RKO (cell line): Measurements from ENCODE around the gene CAPN13.

Experiments
- DNase-seq: peaks from one replicate; pipeline ENCODE4 v3.0.0-alpha.2; 2016; ENCODE audit warnings: low spot score

Gene CAPN13

DNA sequence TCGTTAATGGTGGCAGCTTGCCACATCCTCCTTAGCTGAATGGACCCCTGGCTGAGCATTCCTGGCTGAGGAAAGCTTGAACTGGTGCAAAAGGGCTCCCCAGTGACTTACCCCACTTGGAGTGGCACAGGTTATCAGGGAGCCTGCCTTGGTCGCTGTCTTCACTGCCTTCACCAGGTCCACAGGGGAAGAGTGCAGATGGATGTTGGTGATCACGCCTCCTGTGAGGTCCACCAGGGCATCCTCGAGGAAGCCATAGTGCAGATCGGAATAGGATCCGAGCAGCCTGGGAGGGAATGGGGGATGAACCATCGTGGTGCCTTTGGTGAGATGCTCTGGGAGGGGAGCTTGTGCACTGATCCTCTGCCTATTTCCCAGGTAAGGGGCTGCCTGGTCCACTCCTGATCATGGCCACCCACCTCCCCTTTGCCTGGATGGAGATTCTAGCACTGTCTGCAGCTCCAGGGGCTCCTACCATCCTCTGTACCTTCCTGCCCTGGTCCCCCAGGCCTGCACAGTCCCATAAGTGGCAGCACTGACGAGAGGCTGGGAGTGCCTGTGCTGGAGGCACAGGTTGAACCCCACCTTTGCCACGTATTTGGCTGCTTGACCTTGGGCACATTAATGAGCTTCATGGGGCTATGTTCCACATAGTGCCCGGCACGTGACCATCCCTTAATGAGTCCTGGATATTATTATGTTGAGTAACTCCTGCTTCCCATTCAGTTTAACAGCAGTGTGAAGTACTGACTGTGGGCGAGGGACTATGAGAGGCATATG is 43.0 kb downstream of the CAPN13 start:
- DNase-seq, result no peak

DNA sequence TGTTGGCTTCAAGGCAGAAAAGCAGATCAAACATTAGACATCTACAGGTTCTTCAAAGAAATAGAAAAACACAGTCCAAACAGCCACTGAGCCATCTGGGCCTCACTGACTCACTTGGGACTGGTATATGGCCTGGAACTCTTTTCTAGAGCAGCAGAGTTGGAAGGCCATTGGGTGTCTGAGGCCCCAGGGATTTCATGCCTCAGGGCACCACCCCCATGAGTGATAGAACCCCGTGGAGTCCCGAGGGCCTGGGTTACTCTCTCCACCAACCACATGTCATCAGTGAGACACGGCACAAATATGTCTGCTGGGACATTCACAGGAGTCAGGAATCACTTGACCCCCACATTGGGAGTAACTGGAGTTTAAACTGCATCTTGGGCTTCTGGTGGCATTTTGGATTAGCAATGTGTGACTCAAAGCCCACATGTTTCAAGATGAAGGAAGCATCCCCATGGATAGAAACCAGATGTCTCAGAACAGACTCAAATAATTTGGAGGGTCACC is 44.0 kb downstream of the CAPN13 start:
- no peak for DNase-seq

DNA sequence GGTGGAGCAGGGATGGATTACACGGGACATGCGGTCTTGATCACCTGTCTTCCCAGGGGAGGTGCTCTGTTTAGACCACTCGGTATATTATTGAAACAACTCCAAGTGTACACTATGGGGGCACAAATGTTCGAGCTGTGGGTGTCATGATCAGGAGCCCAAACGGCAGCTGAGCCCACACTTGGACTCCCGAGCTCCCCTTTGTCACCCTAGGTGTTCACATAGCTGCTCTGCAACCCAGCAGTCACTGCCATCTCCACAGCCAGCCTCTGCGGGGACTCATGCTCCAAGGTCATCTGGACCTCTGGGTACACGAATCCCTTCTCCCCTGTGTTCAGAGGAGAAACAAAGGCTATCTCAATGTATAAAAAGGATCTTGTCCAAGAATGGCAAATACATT is 46.0 kb downstream of the CAPN13 start:
- no peak for DNase-seq

DNA sequence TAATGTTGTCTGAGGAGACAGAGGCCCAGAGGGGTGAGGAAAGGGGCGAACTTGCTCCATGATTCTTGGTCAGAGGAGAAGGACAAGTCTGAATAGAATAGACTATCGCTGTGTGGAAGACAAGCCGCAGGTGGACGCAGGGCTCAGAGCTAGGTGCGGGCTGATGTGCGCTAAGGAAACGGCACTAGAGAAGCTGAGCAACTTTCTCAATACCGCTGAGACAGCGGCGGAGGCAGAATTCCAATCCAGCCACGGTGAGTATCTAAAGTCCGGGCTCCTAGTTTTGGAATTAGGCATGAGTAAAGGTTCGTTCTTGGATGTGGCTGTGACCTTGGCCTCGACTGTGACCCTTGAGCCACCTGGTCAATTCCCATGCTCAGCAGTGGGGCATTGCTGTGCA is 47.8 kb downstream of the CAPN13 start:
- no peak for DNase-seq

DNA sequence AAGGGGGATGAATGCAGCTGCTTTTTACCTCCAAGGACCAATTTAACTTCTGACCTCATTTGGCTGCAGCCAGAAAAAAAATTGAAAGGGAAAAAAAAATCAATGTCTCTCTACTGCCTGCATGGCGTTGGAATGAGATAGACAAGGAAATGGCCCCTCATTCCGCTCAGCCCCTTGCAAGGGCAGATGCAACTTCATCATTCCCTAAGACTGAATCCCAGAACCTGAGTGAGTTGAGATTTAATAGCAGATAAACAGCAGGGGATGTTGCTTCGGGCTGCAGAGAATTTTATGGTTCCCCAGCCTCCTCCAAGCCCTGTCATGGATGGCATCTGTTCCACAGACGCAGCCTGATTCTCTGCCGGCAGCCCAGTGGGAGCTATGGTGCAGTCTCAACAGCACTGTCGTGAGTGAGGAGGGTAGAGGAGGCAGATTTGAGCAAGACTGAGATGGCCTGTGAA is 49.0 kb downstream of the CAPN13 start:
- DNase-seq, result no peak

DNA sequence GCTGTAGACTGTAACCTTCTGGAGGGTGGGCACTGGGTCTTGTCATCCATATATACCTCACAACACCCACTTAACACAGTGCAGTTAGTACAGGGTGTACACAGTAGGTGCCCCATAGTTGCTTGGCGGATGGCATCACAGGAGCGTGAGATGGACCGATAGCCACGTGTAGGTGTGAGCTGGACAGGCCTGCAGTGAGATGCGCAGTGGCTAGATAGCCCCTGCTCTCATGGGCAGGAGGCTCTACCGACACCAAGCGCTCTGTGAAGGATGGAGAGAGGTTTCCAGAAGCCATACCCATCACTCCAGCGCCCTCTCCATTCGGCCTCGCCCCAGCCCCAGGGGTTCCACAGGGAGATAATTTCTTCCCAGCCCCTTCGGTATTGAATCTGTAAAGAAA is 49.5 kb downstream of the CAPN13 start:
- no peak for DNase-seq

DNA sequence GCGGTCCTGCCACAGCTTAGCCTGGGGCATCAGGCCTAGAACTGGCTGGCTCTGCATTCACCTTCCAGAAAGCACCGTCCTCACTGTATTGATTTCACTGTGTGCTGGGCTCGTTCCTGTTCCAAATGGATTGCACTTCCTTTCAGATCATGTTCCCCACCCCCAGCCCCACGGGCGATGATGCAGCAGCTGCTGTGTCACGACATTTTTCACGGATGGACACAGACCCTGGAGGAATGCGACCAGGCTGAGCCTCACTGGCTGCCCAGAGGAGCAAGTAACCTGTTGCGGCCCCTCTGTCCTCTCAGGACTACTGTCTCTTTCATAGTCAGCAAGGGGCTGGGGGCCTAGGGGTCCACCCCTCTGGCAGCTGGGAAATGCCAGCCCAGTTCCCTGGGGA is 50.3 kb downstream of the CAPN13 start:
- no peak for DNase-seq

DNA sequence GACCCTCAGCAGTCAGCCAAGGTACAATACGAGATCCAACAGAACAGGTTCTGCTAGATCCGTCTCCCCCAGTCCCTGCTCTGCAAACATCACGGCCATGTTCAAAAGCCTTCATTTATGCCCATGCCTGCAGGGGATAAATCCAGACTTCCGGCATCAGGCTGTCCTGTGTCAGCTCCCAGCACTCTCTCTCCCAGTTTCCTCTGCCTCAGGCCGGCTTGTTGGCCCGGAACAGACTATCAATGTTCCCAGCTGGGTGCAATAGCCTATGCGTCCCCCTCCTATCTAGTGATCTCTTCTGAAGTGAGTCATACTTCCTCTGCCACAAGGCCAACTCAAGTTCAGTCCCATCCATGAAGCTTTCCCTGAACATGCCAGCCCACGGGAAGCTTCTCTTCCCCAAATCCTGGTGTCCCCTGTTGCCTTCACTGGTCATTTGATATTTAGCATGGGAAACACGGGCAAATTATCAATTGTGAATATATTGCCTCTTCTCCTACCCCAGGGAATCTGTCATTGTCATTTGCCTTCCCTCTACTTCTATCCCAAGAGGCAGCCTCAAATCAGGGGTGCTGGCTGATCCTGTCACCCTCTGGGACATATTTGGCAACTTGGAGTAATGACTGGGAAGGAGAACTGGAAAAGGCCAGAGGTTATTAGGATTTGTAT is 51.1 kb downstream of the CAPN13 start:
- DNase-seq, result no peak

DNA sequence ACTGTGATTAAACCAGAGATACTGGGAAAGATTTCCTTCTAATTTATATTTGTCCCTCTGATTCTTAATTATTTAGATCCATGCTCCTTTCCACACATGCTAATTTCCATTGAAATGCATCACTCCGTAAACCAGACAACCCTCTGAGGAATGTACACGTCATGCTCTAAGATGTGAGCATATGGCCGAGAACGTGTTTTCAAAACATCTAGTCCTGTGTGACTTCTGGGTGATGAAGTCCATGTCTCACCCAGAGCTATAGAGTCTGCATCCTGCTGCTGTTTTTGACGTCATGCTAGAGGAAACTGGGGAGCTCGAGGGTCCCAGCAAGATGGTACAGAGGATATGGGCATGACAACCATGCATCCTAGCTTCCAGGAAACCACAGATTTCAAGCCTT is 53.6 kb downstream of the CAPN13 start:
- no peak for DNase-seq

DNA sequence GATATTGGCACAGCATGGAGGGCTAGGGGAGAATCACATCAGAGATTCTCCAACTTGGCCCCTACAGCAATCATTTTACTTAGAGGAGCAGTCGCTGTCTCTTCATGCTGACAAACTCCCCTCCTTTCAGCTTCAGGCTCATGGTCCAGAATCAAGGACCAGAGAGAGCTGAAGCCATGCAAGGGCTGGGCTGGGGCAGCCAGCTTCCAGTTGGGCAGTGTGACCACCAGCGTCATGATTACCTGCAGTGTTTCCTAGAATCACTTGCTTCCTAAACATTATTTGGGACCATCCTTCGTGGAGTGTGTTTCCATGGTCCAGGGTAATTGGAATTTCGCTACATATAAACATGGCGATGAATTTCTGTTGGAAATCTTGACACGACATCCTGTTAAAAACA is 54.4 kb downstream of the CAPN13 start:
- DNase-seq, result no peak

DNA sequence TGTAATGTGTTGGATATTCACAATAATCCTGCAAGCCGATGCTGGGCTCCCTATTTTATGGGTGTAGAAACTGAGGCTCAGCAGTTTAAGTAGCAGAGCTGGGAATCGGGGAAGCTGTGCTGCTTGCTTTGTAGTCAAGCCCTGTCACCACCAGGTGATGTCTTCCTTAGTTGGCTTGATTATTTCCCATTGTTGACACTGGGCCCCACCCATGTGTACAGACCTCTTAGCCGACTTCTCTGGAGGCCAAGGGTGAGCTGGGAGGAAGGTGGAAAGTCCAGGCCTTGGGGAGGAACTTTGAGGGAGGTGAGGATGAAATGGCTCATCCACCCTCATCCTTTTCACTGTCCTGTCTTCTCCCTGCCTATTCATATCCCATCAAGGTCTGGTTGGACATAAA is 60.0 kb downstream of the CAPN13 start:
- DNase-seq, result no peak

DNA sequence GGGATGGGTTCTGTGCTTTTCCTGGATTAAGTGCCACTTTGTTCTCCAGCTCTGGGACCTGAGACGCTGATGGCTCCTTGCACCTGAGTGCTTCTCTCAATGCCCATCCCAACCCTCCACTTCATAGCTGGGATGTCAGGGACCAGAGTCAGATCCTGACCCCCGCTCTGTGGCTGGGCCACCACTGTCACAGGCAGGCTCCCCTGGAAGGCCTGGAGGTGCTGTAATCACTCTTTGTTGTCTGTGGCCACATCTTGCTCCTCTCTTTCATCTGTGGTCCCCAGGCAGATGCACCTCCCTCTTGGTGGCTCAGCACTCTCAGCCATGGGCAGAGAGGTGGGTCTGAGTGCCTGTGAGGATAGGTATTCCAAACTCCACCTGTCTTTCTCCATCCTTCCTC is 62.4 kb downstream of the CAPN13 start:
- DNase-seq, result no peak

DNA sequence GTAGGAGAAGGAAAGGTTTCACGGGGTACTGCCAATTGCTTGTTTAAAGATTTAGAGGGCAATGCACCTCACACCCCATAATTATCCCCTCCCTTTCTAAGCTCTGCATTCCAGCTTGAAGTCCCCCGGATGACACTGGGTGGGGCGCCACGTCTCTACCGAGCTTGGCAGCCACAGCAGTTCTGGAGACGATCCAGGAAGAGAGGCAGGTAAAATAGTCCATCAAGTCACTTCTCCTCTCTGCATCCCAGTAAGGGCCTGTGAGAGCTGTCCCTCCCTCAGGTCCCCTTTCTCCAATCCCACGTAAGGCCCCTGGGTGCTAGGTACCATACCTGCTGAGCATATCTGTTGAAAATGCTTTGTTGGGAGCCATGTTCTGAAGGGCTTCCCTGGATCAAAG is 65.7 kb downstream of the CAPN13 start:
- DNase-seq, result no peak

DNA sequence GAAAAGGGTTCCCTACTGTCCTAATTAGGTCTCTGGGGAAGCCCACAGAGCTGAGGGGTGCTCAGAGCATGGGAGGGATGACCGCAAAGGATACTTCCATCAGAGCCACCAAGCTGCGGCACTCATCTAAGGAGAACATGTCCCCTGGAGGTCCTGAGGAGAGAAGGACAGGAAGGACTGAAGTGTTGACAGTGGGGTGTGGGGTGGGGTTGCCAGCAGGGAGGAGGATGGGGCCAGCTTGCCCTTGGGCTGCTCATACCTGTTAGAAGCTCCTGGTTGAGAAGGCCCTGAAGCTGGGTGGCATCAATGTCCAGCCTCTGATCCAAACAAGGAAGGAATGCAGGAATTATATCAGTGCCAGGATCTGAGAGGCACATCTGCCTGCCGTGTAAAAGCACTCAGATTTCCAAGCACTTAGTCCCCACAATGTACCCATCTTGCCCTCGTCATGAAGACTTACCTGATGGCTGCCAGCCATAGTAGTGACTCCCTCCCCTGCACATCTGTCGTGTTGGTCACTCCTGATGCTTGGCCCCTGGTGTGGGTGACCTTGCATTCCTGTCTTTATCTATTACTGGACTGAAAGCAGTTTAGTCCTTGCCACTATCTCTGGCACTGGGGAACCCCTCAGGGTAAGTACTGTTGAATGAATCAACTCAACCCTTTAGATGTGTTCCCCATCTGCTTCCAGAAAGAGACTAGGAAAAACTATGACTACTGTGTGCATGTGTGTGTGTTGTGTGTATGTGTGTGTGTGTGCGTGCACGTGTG is 68.9 kb downstream of the CAPN13 start:
- DNase-seq, result no peak

DNA sequence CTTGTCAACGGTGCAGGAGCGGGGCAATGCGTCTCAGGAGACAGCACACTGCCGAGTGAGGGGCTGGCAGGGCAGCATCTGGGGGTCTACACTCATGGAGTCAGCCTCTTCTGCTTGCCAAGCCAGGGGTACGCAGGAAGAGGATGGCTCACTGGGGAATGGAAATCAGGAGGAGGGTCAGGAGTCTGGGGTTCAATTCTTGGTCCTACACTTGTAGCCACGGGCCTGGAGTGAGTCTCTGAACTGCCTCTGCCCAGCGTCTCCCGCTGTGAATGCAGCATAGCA is 70.0 kb downstream of the CAPN13 start:
- no peak for DNase-seq

DNA sequence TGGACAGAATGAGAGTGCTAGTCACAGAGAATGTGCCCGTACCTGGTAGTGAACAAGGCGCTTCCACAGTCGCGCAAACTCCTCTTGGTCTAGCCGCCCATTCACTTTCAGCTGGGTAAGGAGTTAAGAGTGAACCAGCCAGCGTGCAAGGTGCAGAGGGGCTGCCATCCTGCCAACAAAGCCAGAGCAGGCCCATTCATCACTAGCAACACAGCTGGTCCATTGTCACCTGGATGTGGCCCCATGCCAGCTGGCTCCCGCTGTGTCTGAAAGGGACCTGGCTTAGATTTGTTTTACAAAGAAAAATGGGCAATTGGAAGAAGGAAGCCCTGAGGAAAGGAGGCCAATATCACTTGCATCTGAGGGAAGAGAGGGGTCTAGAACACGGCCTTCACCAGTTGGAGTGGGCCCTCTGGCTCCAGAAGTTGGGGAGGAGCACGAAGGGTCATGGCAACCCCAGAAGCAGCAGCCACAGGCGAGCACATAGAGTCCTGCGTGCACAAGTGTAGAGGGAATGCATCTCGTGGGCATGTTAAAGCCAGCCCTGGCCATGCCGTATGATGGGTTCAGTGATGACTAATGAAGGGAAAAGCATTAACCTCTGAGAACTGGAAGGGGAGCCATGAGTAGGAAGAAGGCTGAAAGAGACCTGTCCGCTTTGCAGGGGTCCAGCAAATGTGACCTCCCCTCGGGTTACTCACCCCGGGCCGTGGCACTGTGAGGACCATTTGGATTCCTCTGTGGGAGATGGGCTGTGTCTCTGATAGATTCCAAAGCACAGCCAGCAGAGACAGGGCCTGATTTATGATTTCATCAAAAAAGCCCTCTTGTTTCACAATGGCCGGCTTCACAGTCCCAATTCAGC is 70.6 kb downstream of the CAPN13 start:
- no peak for DNase-seq

DNA sequence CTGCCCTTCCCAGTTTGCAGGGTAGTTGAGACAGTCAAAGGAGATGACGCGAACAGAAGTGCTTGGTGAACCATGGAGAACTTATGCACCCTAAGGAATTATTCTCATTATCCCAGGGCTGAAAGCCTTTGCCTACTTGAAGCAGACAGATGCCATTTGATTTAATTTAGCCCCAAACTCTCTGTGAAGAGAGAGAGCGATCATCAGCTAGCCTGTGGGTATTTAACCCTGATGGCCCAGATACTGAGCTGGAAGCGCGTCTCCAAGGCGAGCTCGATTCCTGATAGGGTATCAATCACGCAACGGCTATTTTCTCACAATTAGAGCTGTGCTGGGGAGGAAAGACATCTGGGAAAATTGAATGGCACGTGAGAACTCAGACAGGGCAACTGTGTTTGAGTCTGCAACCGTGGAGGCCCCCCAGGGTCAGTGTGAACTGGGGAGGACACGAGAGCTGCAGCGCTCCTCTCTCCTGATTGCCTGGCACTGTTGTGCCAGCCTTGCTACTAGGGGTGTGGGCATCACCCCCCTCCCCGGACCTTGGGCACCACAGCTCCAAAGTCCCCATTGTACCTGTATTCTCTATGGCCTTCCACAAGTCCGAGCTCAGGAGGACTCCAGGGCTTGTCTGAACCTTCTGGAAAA is 73.2 kb downstream of the CAPN13 start:
- no peak for DNase-seq

DNA sequence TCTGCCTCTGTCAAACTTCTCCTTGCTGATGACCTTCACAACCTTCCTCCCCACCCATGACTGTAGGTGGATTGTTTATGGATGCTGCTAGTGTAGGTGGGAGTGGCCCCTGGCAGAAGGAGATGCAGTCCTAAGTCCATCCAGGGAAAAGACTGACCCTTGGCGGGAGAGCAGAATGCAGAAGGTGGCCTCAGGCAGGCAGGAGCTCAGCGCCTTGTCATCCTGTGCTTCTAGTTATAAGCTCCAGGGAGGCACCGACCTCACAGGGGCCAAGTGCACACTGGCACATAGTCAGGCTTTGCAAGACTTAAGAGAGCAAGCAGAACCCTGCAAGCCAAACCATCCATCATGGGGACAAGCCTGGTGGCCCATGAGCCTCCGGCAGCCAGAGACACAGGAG is 74.4 kb downstream of the CAPN13 start:
- DNase-seq, result no peak

DNA sequence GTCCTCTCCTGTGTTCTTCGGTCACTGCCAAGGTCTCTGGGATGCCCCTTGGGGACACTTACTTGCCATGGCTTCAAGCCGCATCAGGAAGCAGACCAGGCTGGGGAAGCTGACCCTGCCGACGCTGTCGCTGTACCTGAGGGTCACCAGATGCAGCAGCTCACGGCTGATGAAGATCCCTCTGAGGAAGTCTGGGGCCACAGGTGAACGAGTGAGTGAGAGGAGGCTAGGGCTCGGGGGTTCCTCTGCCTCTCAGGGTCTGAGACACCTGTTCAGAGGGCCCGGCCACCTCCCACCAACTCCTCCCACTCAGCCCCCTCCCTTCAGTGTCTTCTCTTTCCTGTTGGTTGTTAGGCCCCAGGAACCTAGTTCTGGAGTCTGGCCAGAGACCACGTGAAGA is 74.9 kb downstream of the CAPN13 start:
- DNase-seq, result no peak

DNA sequence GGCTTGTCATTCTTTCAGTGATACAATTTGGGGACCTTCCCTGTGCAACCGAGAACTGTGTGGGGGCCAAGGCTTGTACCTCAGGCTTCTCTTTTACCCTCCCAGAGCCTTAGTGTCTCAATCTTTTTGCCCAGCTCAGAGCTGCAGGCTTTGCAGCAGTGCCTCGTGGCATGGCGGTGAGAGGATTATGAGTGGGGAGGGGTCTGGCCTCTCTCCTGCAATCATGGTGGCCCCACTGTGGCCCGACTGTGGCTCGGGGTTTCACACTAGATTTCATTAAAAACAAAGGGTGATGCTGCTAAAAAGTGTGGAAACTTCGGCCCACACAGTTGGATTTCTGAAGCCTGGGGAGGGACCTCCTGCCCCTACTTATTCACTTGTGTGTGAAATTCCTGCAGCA is 75.5 kb downstream of the CAPN13 start:
- no peak for DNase-seq
